Cardiac muscle cell (in vitro differentiated cells and primary cell): ENCODE data around the gene ASIC1. TPM values are rescaled to one million over a fixed set of nuclear protein-coding genes. Genes with fewer than 3 reads are reported as not detected.

Source experiments
- DNase-seq, 2 donors: peaks; one replicate each; pipeline versions ENCODE4 v3.0.0 to v3.0.0-alpha.2; 2010 to 2017; ENCODE audit warnings: low read depth in 1 of 2, low spot score in 1 of 2
- H3K27ac ChIP-seq: fragments of 200-600 bp; sonication (generic); 2 replicates; pipeline ENCODE4 v1.5.1; 2016
- H3K27me3 ChIP-seq: fragments of 200-600 bp; sonication (generic); 2 replicates; pipeline ENCODE4 v1.6.0; 2016; ENCODE audit warnings: control low read depth
- H3K36me3 ChIP-seq: fragments of 200-600 bp; sonication (generic); 2 replicates; pipeline ENCODE4 v1.5.1; 2016; ENCODE audit warnings: control low read depth
- H3K4me1 ChIP-seq: fragments of 200-600 bp; sonication (generic); 2 replicates; pipeline ENCODE4 v1.8.1; 2017; ENCODE audit warnings: low read depth, mild to moderate bottlenecking, mixed run types
- H3K4me3 ChIP-seq: fragments of 200-600 bp; sonication (generic); 2 replicates; pipeline ENCODE4 v1.5.1; 2016; ENCODE audit warnings: mild to moderate bottlenecking
- H3K9me3 ChIP-seq: fragments of 200-600 bp; sonication (generic); 2 replicates; pipeline ENCODE4 v1.5.1; 2017; ENCODE audit warnings: low read depth, mild to moderate bottlenecking, control low read depth
- polyA plus RNA-seq: library from polyadenylated mRNA; unstranded; fragments of >200 nt; fragmentation: Nextera tagmentation; extraction: Ambion mirVana; gene quantifications from 2 replicates; pipeline ENCODE4 v1.2.1, GENCODE V29; 2016
- total RNA-seq: library from RNA; depleted of rRNA; stranded (reverse); fragments of >200 nt; gene quantifications from 2 replicates; pipeline ENCODE4 v1.2.3, GENCODE V29; 2016
- TF ChIP-seq, protein P1 (sequence below): IDR thresholded peaks from 2 replicates; pipeline ENCODE4 v1.5.1; 2012; ENCODE audit warnings: low read depth, mild to moderate bottlenecking, low read length

Gene ASIC1
- total and polyA plus RNA-seq, 2 experiments from 2014 or later = 4.6 to 7.0 TPM

GRCh38 chr12:50099302-50100008 lies 42.1 kb downstream of the ASIC1 start:
- H3K4me1 ChIP-seq = peaks cover 15% of the 10 kb centered on the region
- TF ChIP-seq, protein P1, sequence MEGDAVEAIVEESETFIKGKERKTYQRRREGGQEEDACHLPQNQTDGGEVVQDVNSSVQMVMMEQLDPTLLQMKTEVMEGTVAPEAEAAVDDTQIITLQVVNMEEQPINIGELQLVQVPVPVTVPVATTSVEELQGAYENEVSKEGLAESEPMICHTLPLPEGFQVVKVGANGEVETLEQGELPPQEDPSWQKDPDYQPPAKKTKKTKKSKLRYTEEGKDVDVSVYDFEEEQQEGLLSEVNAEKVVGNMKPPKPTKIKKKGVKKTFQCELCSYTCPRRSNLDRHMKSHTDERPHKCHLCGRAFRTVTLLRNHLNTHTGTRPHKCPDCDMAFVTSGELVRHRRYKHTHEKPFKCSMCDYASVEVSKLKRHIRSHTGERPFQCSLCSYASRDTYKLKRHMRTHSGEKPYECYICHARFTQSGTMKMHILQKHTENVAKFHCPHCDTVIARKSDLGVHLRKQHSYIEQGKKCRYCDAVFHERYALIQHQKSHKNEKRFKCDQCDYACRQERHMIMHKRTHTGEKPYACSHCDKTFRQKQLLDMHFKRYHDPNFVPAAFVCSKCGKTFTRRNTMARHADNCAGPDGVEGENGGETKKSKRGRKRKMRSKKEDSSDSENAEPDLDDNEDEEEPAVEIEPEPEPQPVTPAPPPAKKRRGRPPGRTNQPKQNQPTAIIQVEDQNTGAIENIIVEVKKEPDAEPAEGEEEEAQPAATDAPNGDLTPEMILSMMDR = no peak
- no peaks in the 10 kb centered on the region for H3K9me3 ChIP-seq
- H3K36me3 ChIP-seq = peaks cover 56% of the 10 kb centered on the region
- no peak overlapping the region for H3K4me3 ChIP-seq
- no peaks in the 10 kb centered on the region for H3K27me3 ChIP-seq
- DNase-seq = no peak
- peak overlapping the region; percentile 59 for H3K27ac ChIP-seq

- peaks cover 45% of the 10 kb centered on the region for H3K36me3 ChIP-seq
- no peak for DNase-seq
- no peak overlapping the region for H3K4me3 ChIP-seq
- H3K9me3 ChIP-seq = no peaks in the 10 kb centered on the region
- peaks cover 15% of the 10 kb centered on the region for H3K4me1 ChIP-seq
- no peaks in the 10 kb centered on the region for H3K27me3 ChIP-seq
- TF ChIP-seq, protein P1 = no peak
- peak overlapping the region; percentile 16 for H3K27ac ChIP-seq
These were observed 43.2 kb downstream of the ASIC1 start for GRCh38 chr12:50100561-50100960.

- H3K27me3 ChIP-seq = no peaks in the 10 kb centered on the region
- peak; percentile 58 to 63 for DNase-seq
- peak overlapping the region; percentile 6 for H3K27ac ChIP-seq
- H3K9me3 ChIP-seq = no peaks in the 10 kb centered on the region
- no peak overlapping the region for H3K4me3 ChIP-seq
- H3K4me1 ChIP-seq = peaks cover 15% of the 10 kb centered on the region
- TF ChIP-seq, protein P1 = peak; percentile 57
- peaks cover 34% of the 10 kb centered on the region for H3K36me3 ChIP-seq
These were observed 44.3 kb downstream of the ASIC1 start for GRCh38 chr12:50101663-50102062.

- no peak overlapping the region for H3K4me3 ChIP-seq
- H3K27me3 ChIP-seq = no peaks in the 10 kb centered on the region
- peak overlapping the region; percentile 6 for H3K27ac ChIP-seq
- peaks cover 15% of the 10 kb centered on the region for H3K4me1 ChIP-seq
- TF ChIP-seq, protein P1 = no peak
- H3K9me3 ChIP-seq = no peaks in the 10 kb centered on the region
- H3K36me3 ChIP-seq = peaks cover 30% of the 10 kb centered on the region
- no peak for DNase-seq
These were observed 44.7 kb downstream of the ASIC1 start for GRCh38 chr12:50102131-50102531.

GRCh38 chr12:50102646-50103309 lies 45.4 kb downstream of the ASIC1 start:
- no peaks in the 10 kb centered on the region for H3K27me3 ChIP-seq
- peak overlapping the region; percentile 49 for H3K27ac ChIP-seq
- H3K4me3 ChIP-seq = no peak overlapping the region
- peaks cover 26% of the 10 kb centered on the region for H3K36me3 ChIP-seq
- peaks cover 15% of the 10 kb centered on the region for H3K4me1 ChIP-seq
- DNase-seq = no peak
- H3K9me3 ChIP-seq = no peaks in the 10 kb centered on the region
- TF ChIP-seq, protein P1 = no peak
